ENCODE data around the gene HECTD1. TPM values are rescaled to one million over a fixed set of nuclear protein-coding genes. Genes with fewer than 3 reads are reported as not detected.
"Not testable (repeated sequence)": the region's sequence is repeated elsewhere in the genome, so short reads cannot be mapped to it uniquely, and the experiment has no call there.

HECTD1 gene
- total RNA-seq, 1 donor from 2014 or later, result 325 TPM

GRCh38 chr14:31059152-31059924 lies 148.3 kb downstream of the HECTD1 start:
- Histone ChIP-seq H3K27me3 (no peaks in the 10 kb centered on the region), H3K4me1 (peaks cover 15% of the 10 kb centered on the region), H3K4me3 (no peak overlapping the region), H3K9me3 (no peaks in the 10 kb centered on the region), H3K36me3 (no peaks in the 10 kb centered on the region), H3K27ac (no peak overlapping the region)
- intact Hi-C loops (cut with DNase I), result no loop called here
- DNase-seq (ENCODE audit: extremely low spot score in 2 of 2), result no peak
- TF ChIP-seq POLR2AphosphoS5 (IDR thresholded peaks at IDR 0.05; ENCODE audit: insufficient read depth in 1 of 2, low read depth in 1 of 2) (no peak), CTCF (IDR thresholded peaks at IDR 0.05) (no peak), POLR2A (IDR thresholded peaks at IDR 0.05) (no peak)

GRCh38 chr14:31057701-31058364 lies 149.8 kb downstream of the HECTD1 start:
- no peaks in the 10 kb centered on the region for H3K27me3 ChIP-seq
- H3K9me3 ChIP-seq, result no peaks in the 10 kb centered on the region
- H3K4me1 ChIP-seq, result peaks cover 21% of the 10 kb centered on the region
- H3K27ac ChIP-seq, result no peak overlapping the region
- no peaks in the 10 kb centered on the region for H3K36me3 ChIP-seq
- DNase-seq (ENCODE audit: extremely low spot score in 2 of 2), result no peak
- TF ChIP-seq POLR2A (IDR thresholded peaks at IDR 0.05) (no peak), CTCF (IDR thresholded peaks at IDR 0.05) (no peak), POLR2AphosphoS5 (IDR thresholded peaks at IDR 0.05; ENCODE audit: insufficient read depth in 1 of 2, low read depth in 1 of 2) (no peak)
- H3K4me3 ChIP-seq, result no peak overlapping the region
- intact Hi-C loops (cut with DNase I), result no loop called here

GRCh38 chr14:31057035-31057434 lies 150.6 kb downstream of the HECTD1 start:
- H3K4me3 ChIP-seq, result no peak overlapping the region
- peaks cover 21% of the 10 kb centered on the region for H3K4me1 ChIP-seq
- H3K27me3 ChIP-seq, result no peaks in the 10 kb centered on the region
- intact Hi-C loops (cut with DNase I), result no loop called here
- no peaks in the 10 kb centered on the region for H3K9me3 ChIP-seq
- no peaks in the 10 kb centered on the region for H3K36me3 ChIP-seq
- no peak for DNase-seq (ENCODE audit: extremely low spot score in 2 of 2)
- no peak overlapping the region for H3K27ac ChIP-seq
- TF ChIP-seq CTCF (IDR thresholded peaks at IDR 0.05) (no peak), POLR2A (IDR thresholded peaks at IDR 0.05) (no peak), POLR2AphosphoS5 (IDR thresholded peaks at IDR 0.05; ENCODE audit: insufficient read depth in 1 of 2, low read depth in 1 of 2) (no peak)

GRCh38 chr14:31052905-31053586 lies 154.5 kb downstream of the HECTD1 start:
- H3K4me1 ChIP-seq, result peaks cover 13% of the 10 kb centered on the region
- H3K27ac ChIP-seq; H3K4me3 ChIP-seq; H3K36me3 ChIP-seq; H3K9me3 ChIP-seq; intact Hi-C loops (cut with DNase I); H3K27me3 ChIP-seq: not testable (repeated sequence)
- peak in 1 of 2 donors; percentile 91 for DNase-seq (ENCODE audit: extremely low spot score in 2 of 2)

- intact Hi-C loops (cut with DNase I), result no loop called here
- Histone ChIP-seq H3K27me3 (no peaks in the 10 kb centered on the region), H3K4me3 (no peak overlapping the region), H3K36me3 (no peaks in the 10 kb centered on the region), H3K27ac (no peak overlapping the region), H3K4me1 (peaks cover 13% of the 10 kb centered on the region), H3K9me3 (no peaks in the 10 kb centered on the region)
- no peak for TF ChIP-seq CTCF (IDR thresholded peaks at IDR 0.05)
- TF ChIP-seq POLR2AphosphoS5 (IDR thresholded peaks at IDR 0.05; ENCODE audit: insufficient read depth in 1 of 2, low read depth in 1 of 2), result no peak
- TF ChIP-seq POLR2A (IDR thresholded peaks at IDR 0.05), result no peak
- no peak for DNase-seq (ENCODE audit: extremely low spot score in 2 of 2)
Measured at GRCh38 chr14:31051511-31051910, 156.1 kb downstream of the HECTD1 start.
